Spinal cord (tissue), 10 donors: ENCODE measurements around the gene GPANK1. TPM values are rescaled to one million over a fixed set of nuclear protein-coding genes. Genes with fewer than 3 reads are reported as not detected.
A peak's percentile ranks its signal among the peaks of the same experiment; 100 is the strongest.

Source experiments
- DNase-seq, 6 donors: peaks; one replicate each; pipeline versions ENCODE4 v3.0.0 to v3.0.0-alpha.2; 2013 to 2015; ENCODE audit warnings: low spot score in 6 of 6, low read depth in 4 of 6
- H3K27ac ChIP-seq: one replicate; pipeline ENCODE4 v1.5.1; 2013; ENCODE audit warnings: low read depth, low read length, control low read depth
- H3K27me3 ChIP-seq: one replicate; pipeline ENCODE4 v1.6.1; 2013; ENCODE audit warnings: low read length; ENCODE audit not compliant: control insufficient read depth, insufficient read depth
- H3K36me3 ChIP-seq: one replicate; pipeline ENCODE4 v1.6.1; 2013; ENCODE audit warnings: low read length; ENCODE audit not compliant: control insufficient read depth, insufficient read depth
- H3K4me1 ChIP-seq: one replicate; pipeline ENCODE4 v1.6.1; 2013; ENCODE audit warnings: low read length; ENCODE audit not compliant: control insufficient read depth, insufficient read depth
- H3K4me3 ChIP-seq: one replicate; pipeline ENCODE4 v1.5.1; 2013; ENCODE audit warnings: low read depth, low read length, control low read depth
- H3K9me3 ChIP-seq: one replicate; pipeline ENCODE4 v1.6.1; 2013; ENCODE audit warnings: low read length; ENCODE audit not compliant: control insufficient read depth, insufficient read depth
- WGBS: methylation state at CpG from one replicate; pipeline ENCODE4 v1.1.5; 2013; ENCODE audit warnings: missing lambda C conversion rate; ENCODE audit not compliant: insufficient coverage; 5-methylcytosine and 5-hydroxymethylcytosine counted together
- polyA plus RNA-seq, 2 donors: library from polyadenylated mRNA; unstranded; fragments of 120-200 nt; gene quantifications; one replicate each; pipeline ENCODE4 v1.2.1, GENCODE V29; 2013; ENCODE audit not compliant: insufficient read length in 2 of 2
- total RNA-seq, 2 donors: library from RNA; depleted of rRNA in 1 of 2; stranded (reverse); fragments of 120-200 nt in 1 of 2; fragments of >200 nt in 1 of 2; gene quantifications; one replicate each; pipeline versions ENCODE4 v1.2.3 to v1.2.4, GENCODE V29; 2013 to 2014
- donor health status: healthy.

Gene GPANK1
- total and polyA plus RNA-seq, 4 donors, result 9.1 to 19.9 (median 16.1) TPM

DNA sequence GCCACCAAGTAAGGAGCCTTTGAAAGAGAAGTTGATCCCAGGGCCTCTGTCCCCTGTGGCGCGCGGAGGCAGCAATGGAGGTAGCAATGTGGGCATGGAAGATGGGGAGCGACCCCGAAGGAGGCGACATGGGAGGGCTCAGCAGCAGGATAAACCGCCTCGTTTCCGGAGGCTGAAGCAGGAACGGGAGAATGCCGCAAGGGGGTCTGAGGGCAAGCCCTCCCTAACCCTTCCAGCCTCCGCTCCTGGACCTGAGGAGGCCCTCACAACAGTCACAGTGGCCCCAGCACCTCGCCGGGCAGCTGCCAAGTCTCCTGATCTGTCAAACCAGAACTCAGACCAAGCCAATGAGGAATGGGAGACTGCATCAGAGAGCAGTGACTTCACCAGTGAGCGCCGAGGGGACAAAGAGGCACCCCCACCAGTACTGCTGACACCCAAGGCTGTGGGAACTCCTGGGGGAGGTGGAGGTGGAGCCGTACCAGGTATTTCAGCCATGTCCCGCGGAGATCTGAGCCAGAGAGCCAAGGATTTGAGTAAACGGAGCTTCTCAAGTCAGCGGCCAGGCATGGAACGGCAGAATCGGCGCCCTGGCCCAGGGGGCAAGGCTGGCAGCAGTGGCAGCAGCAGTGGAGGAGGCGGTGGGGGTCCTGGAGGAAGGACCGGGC lies 32.4 kb downstream of the GPANK1 start:
- H3K27me3 ChIP-seq, result no peaks in the 10 kb centered on the region
- H3K4me1 ChIP-seq, result no peaks in the 10 kb centered on the region
- no peak overlapping the region for H3K27ac ChIP-seq
- 89% methylated on average over 23 of the region's 26 CpGs for WGBS
- no peak overlapping the region for H3K4me3 ChIP-seq
- H3K9me3 ChIP-seq, result no peaks in the 10 kb centered on the region
- peaks cover 100% of the 10 kb centered on the region for H3K36me3 ChIP-seq
- no peak for DNase-seq

DNA sequence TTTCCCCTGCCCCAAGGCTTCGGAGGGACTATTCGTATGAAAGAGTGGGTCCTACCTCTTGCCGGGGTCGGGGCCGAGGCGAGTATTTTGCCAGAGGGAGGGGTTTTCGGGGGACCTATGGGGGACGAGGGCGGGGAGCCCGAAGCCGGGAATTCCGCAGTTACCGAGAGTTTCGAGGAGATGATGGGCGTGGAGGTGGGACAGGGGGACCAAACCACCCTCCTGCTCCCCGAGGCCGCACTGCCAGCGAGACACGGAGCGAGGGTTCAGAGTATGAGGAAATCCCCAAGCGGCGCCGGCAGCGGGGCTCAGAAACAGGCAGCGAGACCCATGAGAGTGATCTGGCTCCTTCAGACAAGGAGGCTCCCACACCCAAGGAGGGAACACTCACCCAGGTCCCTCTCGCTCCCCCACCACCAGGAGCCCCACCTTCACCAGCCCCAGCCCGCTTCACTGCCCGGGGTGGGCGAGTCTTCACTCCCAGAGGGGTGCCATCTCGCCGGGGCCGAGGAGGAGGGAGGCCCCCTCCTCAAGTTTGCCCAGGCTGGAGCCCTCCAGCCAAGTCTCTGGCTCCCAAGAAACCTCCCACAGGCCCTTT lies 33.0 kb downstream of the GPANK1 start:
- WGBS, result 83% methylated on average over 23 of the region's 32 CpGs
- DNase-seq, result no peak
- H3K36me3 ChIP-seq, result peaks cover 100% of the 10 kb centered on the region
- no peaks in the 10 kb centered on the region for H3K9me3 ChIP-seq
- H3K4me1 ChIP-seq, result no peaks in the 10 kb centered on the region
- no peak overlapping the region for H3K27ac ChIP-seq
- H3K27me3 ChIP-seq, result no peaks in the 10 kb centered on the region
- no peak overlapping the region for H3K4me3 ChIP-seq

GRCh38 chr6:31631209-31631608 lies 33.6 kb downstream of the GPANK1 start:
- no peaks in the 10 kb centered on the region for H3K9me3 ChIP-seq
- DNase-seq, result no peak
- peaks cover 100% of the 10 kb centered on the region for H3K36me3 ChIP-seq
- 86% methylated on average over 15 of the region's 16 CpGs for WGBS
- no peak overlapping the region for H3K27ac ChIP-seq
- H3K4me3 ChIP-seq, result no peak overlapping the region
- H3K27me3 ChIP-seq, result no peaks in the 10 kb centered on the region
- H3K4me1 ChIP-seq, result no peaks in the 10 kb centered on the region

DNA sequence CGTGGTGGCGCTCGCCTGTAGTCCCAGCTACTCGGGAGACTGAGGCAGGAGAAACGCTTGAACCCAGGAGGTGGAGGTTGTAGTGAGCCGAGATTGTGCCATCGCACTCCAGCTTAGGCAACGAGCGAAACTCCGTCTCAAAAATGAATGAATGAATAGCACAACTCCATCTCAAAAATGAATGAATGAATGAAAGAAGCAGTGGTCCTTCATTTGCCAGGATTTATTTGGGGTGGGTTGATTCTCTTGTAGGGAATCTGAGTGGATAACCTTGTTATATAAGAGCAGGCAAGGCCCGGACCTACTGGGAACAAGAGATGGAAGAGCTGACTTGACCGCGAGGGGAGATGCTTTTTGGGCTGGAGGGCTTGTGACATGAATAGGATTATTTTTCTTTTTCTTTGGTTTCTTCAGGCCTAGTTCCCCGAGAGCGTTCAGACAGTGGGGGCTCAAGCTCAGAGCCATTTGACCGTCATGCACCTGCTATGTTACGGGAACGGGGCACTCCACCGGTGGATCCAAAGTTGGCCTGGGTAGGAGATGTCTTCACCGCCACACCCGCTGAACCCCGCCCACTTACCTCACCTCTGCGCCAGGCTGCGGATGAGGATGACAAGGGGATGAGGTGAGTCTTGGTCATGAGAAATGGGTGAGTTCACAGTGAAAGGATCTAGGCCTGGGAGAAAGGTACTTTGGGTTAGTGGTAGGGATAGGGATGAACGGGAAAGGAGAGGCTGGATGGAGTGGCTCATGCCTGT lies 34.4 kb downstream of the GPANK1 start:
- no peaks in the 10 kb centered on the region for H3K4me1 ChIP-seq
- no peaks in the 10 kb centered on the region for H3K27me3 ChIP-seq
- no peak for DNase-seq
- peaks cover 100% of the 10 kb centered on the region for H3K36me3 ChIP-seq
- no peak overlapping the region for H3K27ac ChIP-seq
- H3K4me3 ChIP-seq, result no peak overlapping the region
- WGBS, result 95% methylated on average over 18 of the region's 25 CpGs
- no peaks in the 10 kb centered on the region for H3K9me3 ChIP-seq

DNA sequence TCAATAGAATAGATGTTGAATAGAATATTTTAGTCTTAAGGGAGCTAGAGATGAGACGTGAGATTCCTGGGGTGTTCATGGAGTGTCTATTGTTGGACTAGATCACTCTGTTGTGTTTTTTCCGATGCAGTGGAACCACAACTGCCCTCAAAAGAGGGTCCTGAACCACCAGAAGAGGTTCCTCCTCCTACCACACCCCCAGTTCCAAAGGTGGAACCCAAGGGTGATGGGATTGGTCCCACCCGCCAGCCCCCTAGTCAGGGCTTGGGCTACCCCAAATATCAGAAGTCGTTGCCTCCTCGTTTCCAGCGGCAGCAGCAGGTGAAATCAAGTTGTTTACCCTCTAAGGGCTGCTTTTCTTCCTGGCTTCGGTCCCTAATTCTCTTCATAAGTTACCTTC lies 35.8 kb downstream of the GPANK1 start:
- no peaks in the 10 kb centered on the region for H3K9me3 ChIP-seq
- H3K4me3 ChIP-seq, result no peak overlapping the region
- DNase-seq, result no peak
- WGBS, result 91% methylated on average over 6 of the region's 7 CpGs
- peaks cover 100% of the 10 kb centered on the region for H3K36me3 ChIP-seq
- H3K4me1 ChIP-seq, result no peaks in the 10 kb centered on the region
- H3K27me3 ChIP-seq, result no peaks in the 10 kb centered on the region
- no peak overlapping the region for H3K27ac ChIP-seq

- Histone ChIP-seq H3K27ac (no peak overlapping the region), H3K36me3 (peaks cover 99% of the 10 kb centered on the region), H3K27me3 (no peaks in the 10 kb centered on the region), H3K4me3 (no peak overlapping the region), H3K4me1 (no peaks in the 10 kb centered on the region), H3K9me3 (no peaks in the 10 kb centered on the region)
- 96% methylated on average over 18 of the region's 19 CpGs for WGBS
- no peak for DNase-seq
Observed at GRCh38 chr6:31627690-31628287, 37.0 kb downstream of the GPANK1 start.

DNA sequence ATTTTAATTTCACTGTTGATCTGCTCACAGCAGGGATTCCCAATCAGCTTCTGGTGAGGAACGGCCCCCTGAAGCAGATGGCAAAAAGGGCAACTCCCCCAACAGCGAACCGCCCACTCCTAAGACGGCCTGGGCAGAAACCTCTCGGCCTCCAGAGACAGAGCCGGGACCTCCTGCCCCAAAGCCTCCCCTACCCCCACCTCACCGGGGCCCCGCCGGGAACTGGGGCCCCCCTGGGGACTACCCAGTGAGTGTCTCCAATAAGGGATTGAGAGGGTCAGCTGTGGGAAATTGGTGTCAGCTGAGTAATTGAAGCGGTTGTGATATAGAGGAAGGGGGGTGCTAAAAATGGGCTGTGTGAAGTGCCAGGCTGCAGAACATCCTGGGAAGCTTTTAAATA lies 37.8 kb downstream of the GPANK1 start:
- H3K9me3 ChIP-seq, result no peaks in the 10 kb centered on the region
- H3K27ac ChIP-seq, result no peak overlapping the region
- no peaks in the 10 kb centered on the region for H3K27me3 ChIP-seq
- DNase-seq, result no peak
- peaks cover 95% of the 10 kb centered on the region for H3K36me3 ChIP-seq
- H3K4me1 ChIP-seq, result peaks cover 6% of the 10 kb centered on the region
- 84% methylated on average over 4 of the region's 10 CpGs for WGBS
- H3K4me3 ChIP-seq, result no peak overlapping the region

DNA sequence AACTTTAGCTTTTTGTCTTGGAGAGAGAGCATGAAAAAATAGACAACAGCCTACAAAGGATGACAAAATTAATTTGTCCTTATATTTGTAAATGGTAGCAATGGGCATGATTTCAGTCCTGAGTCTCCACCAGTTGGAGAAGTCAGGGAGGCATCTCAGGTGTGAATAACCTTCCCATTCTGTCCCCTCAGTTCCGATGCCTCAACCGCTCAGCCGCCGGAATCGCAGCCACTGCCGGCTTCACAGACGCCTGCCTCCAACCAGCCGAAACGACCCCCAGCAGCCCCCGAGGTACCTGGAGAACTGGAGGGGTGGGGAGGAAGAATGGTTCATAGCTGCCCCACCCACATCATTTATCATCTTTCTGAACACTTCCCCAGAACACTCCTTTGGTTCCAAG lies 40.7 kb downstream of the GPANK1 start:
- no peak overlapping the region for H3K27ac ChIP-seq
- no peaks in the 10 kb centered on the region for H3K27me3 ChIP-seq
- peaks cover 13% of the 10 kb centered on the region for H3K4me1 ChIP-seq
- H3K9me3 ChIP-seq, result no peaks in the 10 kb centered on the region
- peaks cover 66% of the 10 kb centered on the region for H3K36me3 ChIP-seq
- no peak overlapping the region for H3K4me3 ChIP-seq
- DNase-seq, result no peak
- no CpG with 5 or more reads among the region's 10 CpGs for WGBS

DNA sequence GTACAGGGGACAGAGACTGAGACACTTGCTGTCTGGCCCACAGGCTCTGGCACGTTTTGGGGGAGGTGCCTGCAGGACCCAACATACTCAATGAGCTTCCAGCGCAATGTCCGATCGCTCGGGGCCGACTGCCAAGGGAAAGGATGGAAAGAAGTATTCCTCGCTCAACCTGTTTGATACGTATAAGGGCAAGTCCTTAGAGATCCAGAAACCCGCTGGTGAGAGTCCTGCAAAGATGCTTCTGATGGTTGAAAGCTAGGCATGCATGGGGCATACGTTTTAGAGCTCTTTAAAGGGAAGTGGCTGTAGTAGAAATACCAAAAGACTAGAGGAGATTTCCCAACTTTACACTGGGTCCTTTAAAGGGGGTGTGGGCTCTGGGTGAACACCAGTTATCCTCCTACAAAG lies 42.1 kb downstream of the GPANK1 start:
- H3K4me1 ChIP-seq, result peaks cover 13% of the 10 kb centered on the region
- H3K27ac ChIP-seq, result no peak overlapping the region
- no peak for DNase-seq
- peak overlapping the region; percentile 99 for H3K4me3 ChIP-seq
- whole genome bisulfite sequencing, result 60% methylated on average over 4 of the region's 10 CpGs
- no peaks in the 10 kb centered on the region for H3K9me3 ChIP-seq
- H3K27me3 ChIP-seq, result no peaks in the 10 kb centered on the region
- peaks cover 53% of the 10 kb centered on the region for H3K36me3 ChIP-seq
